WERI-Rb-1 (cell line): Measurements from ENCODE around the gene CFP.
"Not testable (repeated sequence)": the region's sequence is repeated elsewhere in the genome, so short reads cannot be mapped to it uniquely, and the experiment has no call there.

Experiments
- DNase-seq: peaks from one replicate; pipeline ENCODE4 v3.0.0-alpha.2; 2020
- H3K27ac ChIP-seq: fragments of 250-450 bp; sonication (Bioruptor Pico); 2 replicates; pipeline ENCODE4 v1.5.1; 2020; ENCODE audit warnings: mild to moderate bottlenecking, moderate library complexity
- H3K27me3 ChIP-seq: fragments of 250-450 bp; sonication (Bioruptor Pico); 2 replicates; pipeline ENCODE4 v1.5.1; 2021; ENCODE audit warnings: mild to moderate bottlenecking, low read depth, moderate library complexity; ENCODE audit not compliant: insufficient read depth, severe bottlenecking
- H3K36me3 ChIP-seq: fragments of 250-450 bp; sonication (Bioruptor Pico); 2 replicates; pipeline ENCODE4 v1.5.1; 2020; ENCODE audit warnings: mild to moderate bottlenecking, moderate library complexity
- H3K4me3 ChIP-seq: 2 replicates; pipeline ENCODE4 v1.5.1; 2011; ENCODE audit warnings: low read depth, mild to moderate bottlenecking, control low read depth, low read length
- H3K9me3 ChIP-seq: fragments of 250-450 bp; sonication (Bioruptor Pico); 2 replicates; pipeline ENCODE4 v1.5.1; 2021; ENCODE audit warnings: mild to moderate bottlenecking, moderate library complexity; ENCODE audit not compliant: severe bottlenecking
- CTCF ChIP-seq: IDR thresholded peaks from 2 replicates; pipeline ENCODE4 v1.5.1; 2011; ENCODE audit warnings: low read depth, mild to moderate bottlenecking, control low read depth, inconsistent platforms, low read length

The CFP gene

DNA sequence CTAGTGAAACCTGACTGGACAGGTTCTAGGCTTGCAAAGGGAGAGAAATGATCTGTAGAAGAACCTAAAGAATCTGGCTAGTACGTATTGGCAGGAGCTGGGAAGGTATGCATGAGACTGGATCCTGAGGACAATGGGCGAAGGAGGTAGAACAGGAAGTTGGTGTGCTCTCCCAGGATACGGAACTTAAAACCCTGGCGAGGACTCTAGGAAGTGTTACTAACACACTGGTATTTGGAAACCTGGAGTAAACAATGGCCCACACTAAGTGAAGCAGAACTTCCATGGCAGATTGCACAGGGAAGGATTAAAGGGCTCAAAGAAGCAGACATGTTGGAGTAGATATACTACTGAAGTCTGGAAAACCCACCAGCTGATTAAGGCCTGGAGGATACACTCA is 19.2 kb downstream of the CFP start:
- DNase-seq = no peak
- Histone ChIP-seq H3K4me3 (no peak overlapping the region), H3K36me3 (no peaks in the 10 kb centered on the region), H3K9me3 (no peaks in the 10 kb centered on the region), H3K27me3 (peaks cover 3% of the 10 kb centered on the region), H3K27ac (no peak overlapping the region)
- TF ChIP-seq CTCF = no peak

DNA sequence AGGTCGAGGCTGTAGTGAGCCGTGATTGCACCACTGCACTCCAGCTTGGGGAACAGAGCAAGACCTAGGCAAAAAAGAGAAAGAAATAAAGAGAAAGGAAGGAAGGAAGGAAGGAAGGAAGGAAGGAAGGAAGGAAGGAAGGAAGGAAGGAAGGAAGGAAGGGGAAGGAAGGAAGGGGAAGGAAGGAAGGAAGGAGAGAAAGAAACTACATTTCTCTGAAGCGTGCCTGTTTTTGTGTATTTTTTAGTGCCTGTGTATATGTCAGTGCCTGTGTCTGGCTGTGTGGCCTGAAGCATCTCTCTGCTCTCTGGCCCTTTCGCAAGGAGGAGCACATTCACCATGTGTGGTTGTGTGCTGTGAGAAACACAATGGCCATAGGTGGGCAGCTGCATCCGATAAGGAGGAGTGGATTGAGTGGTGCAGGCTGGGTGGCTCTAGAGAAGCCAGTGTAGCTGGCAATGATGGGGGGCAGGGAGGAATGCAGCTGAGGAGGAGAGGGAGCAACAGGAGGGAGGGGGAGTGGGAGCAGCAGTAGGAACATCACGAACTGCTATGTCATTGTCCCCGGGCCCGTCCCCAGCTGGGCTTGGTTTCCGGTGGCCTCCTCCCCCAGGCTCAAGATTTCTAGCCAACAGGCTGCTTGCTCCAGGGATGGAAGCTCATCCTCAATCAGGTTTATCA is 21.5 kb downstream of the CFP start:
- no peaks in the 10 kb centered on the region for H3K36me3 ChIP-seq
- peaks cover 3% of the 10 kb centered on the region for H3K27me3 ChIP-seq

GRCh38 chrX:47607091-47607490 is 22.6 kb downstream of the CFP start:
- Histone ChIP-seq H3K27ac (no peak overlapping the region), H3K4me3 (no peak overlapping the region), H3K27me3 (peaks cover 3% of the 10 kb centered on the region), H3K9me3 (no peaks in the 10 kb centered on the region), H3K36me3 (no peaks in the 10 kb centered on the region)
- no peak for DNase-seq
- TF ChIP-seq CTCF = no peak

More for the DNA sequence above, 21.5 kb downstream of the CFP start:
- H3K9me3 ChIP-seq = no peaks in the 10 kb centered on the region
- DNase-seq = no peak
- TF ChIP-seq CTCF = no peak
- H3K4me3 ChIP-seq = no peak overlapping the region
- H3K27ac ChIP-seq = no peak overlapping the region

- no peak for DNase-seq
- Histone ChIP-seq H3K9me3 (no peaks in the 10 kb centered on the region), H3K27me3 (peaks cover 3% of the 10 kb centered on the region), H3K27ac (no peak overlapping the region), H3K36me3 (no peaks in the 10 kb centered on the region), H3K4me3 (no peak overlapping the region)
- no peak for TF ChIP-seq CTCF
Measured at GRCh38 chrX:47605024-47605423, 24.7 kb downstream of the CFP start.

DNA sequence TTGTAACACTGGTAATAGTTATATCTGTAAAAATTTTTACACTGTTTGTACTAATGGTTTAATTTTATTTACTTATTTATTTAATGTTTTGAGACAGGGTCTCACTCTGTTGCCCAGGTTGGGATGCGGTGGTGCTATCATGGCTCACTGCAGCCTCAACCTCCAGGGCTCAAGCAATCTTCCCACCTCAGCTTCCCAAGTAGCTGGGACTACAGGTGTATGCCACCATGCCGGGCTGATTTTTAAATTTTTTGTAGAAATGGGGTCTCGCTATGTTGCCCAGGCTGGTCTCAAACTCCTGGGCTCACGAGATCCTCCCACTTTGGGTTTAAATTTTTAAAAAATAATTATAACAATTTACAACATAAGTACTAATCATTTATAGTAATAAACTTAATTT is 26.6 kb downstream of the CFP start:
- not testable (repeated sequence) for DNase-seq, H3K27me3 ChIP-seq

DNA sequence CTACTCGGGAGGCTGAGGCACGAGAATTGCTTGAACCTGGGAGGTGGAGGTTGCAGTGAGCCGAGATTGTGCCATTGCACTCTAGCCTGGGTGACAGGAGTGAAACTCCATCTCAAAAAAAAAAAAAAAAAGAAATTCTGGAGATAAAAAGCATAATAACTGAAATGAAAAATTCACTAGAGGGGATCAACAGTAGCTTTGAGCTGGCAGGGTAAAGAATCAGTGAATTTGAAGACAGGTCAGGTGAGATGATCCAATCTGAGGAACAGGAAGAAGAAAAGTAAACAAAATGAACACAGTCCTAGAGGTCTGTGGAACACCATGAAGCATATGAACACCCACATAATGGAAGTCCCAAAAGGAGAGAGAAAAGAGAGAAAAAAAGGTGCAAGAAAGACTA is 32.5 kb downstream of the CFP start:
- no peak for DNase-seq
- no peaks in the 10 kb centered on the region for H3K27me3 ChIP-seq
- no peak overlapping the region for H3K27ac ChIP-seq
- H3K36me3 ChIP-seq = no peaks in the 10 kb centered on the region
- no peak for TF ChIP-seq CTCF
- H3K4me3 ChIP-seq = no peak overlapping the region
- peaks cover 2% of the 10 kb centered on the region for H3K9me3 ChIP-seq

More for the DNA sequence above, 26.6 kb downstream of the CFP start:
- H3K36me3 ChIP-seq, H3K9me3 ChIP-seq, H3K27ac ChIP-seq, H3K4me3 ChIP-seq: not testable (repeated sequence)
